SJCRH30 (cell line): ENCODE data around the gene TMEM181. TPM values are rescaled to one million over a fixed set of nuclear protein-coding genes. Genes with fewer than 3 reads are reported as not detected.
"Not testable (repeated sequence)": the region's sequence is repeated elsewhere in the genome, so short reads cannot be mapped to it uniquely, and the experiment has no call there.

ENCODE experiments used
- DNase-seq, 2 experiments: peaks; one replicate each; pipeline ENCODE4 v3.0.0-alpha.2; 2015 to 2020
- H3K27ac ChIP-seq: fragments of 250-450 bp; sonication (Bioruptor Pico); 2 replicates; pipeline ENCODE4 v1.5.1; 2020; ENCODE audit warnings: mild to moderate bottlenecking, moderate library complexity
- H3K27me3 ChIP-seq: fragments of 250-450 bp; sonication (Bioruptor Pico); 2 replicates; pipeline ENCODE4 v1.5.1; 2020; ENCODE audit warnings: mild to moderate bottlenecking, moderate library complexity
- H3K36me3 ChIP-seq: fragments of 250-450 bp; sonication (Bioruptor Pico); 2 replicates; pipeline ENCODE4 v1.5.1; 2020; ENCODE audit warnings: mild to moderate bottlenecking, moderate library complexity
- H3K4me1 ChIP-seq: fragments of 250-450 bp; sonication (Bioruptor Pico); 2 replicates; pipeline ENCODE4 v1.5.1; 2020; ENCODE audit warnings: mild to moderate bottlenecking, moderate library complexity
- H3K4me3 ChIP-seq: fragments of 250-450 bp; sonication (Bioruptor Pico); 2 replicates; pipeline ENCODE4 v1.5.1; 2020; ENCODE audit warnings: mild to moderate bottlenecking, moderate library complexity
- H3K9me3 ChIP-seq: fragments of 250-450 bp; sonication (Bioruptor Pico); replicated peaks from 2 replicates; pipeline ENCODE4 v1.5.1; 2020; ENCODE audit warnings: mild to moderate bottlenecking, moderate library complexity
- total RNA-seq: library from RNA; depleted of rRNA; stranded (reverse); fragments of >200 nt; shearing (Covaris generic); gene quantifications from 2 replicates; pipeline ENCODE4 v1.2.3, GENCODE V29; 2014

TMEM181 gene
- total RNA-seq, 1 experiment from 2014 or later: 33.5 TPM

DNA sequence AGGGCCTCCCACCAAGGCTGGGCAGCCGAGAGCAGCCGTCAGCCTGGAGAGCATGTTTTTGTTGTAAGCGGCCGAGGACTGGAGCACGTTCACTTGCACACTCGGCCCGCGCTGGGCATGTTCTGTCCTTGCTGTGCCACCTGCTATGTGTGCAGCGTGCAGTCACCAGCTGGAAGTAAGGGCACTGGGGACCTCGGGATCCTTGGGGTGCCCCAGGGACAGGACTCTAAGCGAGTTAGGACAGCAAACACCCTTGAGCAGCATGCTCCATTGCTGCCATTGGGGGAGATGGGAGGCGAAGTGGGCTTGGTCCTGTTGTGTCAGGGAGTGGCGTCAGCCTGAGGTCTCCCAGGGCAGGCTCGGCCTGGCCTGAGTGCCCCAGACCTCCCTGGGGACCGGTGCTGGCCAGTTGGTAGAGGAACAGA is 66.0 kb downstream of the TMEM181 start:
- no peaks in the 10 kb centered on the region for H3K27me3 ChIP-seq
- no peak overlapping the region for H3K4me3 ChIP-seq
- peaks cover 12% of the 10 kb centered on the region; the same call in 1 of the 2 replicates for H3K36me3 ChIP-seq
- no peak for DNase-seq
- H3K9me3 ChIP-seq: no peaks in the 10 kb centered on the region
- H3K27ac ChIP-seq: no peak overlapping the region
- no peaks in the 10 kb centered on the region for H3K4me1 ChIP-seq

DNA sequence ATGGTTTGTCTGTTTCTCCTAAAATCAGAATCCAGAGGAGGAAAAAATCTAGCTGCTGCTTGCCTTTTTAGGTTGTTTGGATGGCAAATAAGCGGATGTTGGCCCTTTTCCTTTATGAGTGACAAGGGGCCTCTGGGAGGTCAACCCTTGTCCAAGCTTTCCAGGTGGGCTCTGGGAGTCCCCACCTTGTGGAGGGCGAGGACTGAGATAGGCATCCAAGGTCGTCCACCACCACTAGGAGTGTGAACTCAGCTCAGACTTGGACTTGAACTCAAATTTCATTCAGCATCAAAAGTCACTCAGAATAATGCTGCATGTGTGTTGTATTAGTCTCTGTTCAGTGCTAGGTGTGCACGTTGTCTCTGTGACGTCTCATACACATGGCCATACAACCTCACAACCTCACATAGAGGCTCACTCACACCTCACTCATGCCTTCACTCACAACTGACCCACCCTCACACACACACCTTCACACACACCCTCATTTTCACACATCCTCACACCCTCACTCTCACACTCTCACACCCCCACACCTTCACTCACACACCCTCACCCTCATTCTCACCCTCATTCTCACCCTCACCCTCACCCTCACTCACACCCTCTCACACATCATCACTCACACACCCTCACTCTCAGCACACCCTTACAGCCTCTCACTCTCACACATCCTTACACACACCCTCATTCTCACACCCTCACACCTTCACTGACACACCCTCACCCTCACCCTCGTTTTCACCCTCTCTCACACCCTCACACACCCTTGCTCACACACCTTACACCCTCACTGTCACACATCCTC is 66.7 kb downstream of the TMEM181 start:
- Histone ChIP-seq H3K36me3 (peaks cover 14% of the 10 kb centered on the region; the same call in 1 of the 2 replicates), H3K4me3 (no peak overlapping the region), H3K27me3 (no peaks in the 10 kb centered on the region), H3K27ac (no peak overlapping the region; the same call in 1 of the 2 replicates), H3K9me3 (no peaks in the 10 kb centered on the region), H3K4me1 (no peaks in the 10 kb centered on the region)
- DNase-seq: no peak

DNA sequence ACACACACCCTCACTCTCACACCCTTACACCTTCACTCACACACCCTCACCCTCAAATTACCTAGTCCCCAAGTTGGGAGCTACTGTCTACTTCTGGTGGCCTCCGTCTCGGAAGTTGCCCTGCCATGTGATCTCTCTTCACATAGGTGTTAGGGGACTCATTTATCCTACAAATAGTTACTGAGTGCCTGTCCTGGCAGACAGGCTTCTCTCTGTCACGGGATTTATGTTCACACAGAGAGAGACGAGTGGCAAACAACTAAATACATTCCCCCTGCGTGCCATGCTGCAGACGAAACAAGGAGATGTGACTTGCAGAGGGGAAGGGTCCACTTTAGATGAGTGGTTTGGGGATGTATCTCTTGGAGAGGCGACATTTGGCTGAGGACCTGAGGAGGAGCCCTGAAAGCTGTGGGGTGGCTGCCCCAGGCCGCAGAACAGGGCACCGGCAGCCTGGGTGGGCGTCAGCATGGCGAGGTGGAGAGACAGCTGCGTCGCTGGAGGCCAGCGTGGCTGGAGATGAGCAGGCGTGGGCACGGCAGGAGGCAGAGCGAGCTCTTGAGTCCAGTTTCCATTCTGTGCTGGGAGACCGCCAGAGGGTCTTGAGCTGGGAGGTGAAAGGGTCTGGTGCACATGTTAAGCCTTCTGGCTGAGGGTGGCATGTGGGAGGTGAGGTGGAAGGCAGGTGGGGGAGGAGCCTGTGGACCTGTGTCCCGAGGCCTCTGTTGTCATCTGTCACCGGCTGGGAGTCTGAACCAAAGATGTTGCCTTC is 67.5 kb downstream of the TMEM181 start:
- Histone ChIP-seq H3K27ac (peak overlapping the region; percentile 11; the same call in 1 of the 2 replicates), H3K4me3 (no peak overlapping the region), H3K4me1 (no peaks in the 10 kb centered on the region), H3K36me3 (peaks cover 14% of the 10 kb centered on the region; the same call in 1 of the 2 replicates), H3K27me3 (no peaks in the 10 kb centered on the region), H3K9me3 (no peaks in the 10 kb centered on the region)
- peak; percentile 24 to 28 for DNase-seq

DNA sequence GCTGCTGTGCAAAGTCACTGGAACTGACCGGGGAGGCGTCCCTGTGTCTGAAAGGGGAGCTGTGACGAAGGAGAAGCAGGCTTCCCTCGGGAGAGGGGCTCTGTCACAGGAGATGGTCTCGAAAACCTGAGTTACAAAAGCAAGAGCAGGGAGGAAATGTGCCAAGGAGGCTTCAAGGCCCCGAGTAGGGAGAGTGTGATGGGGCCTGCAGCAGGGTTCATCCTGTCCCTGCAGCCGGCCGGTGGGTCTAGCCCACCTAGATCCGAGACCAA is 68.0 kb downstream of the TMEM181 start:
- Histone ChIP-seq H3K4me1 (no peaks in the 10 kb centered on the region), H3K4me3 (no peak overlapping the region), H3K27ac (peak overlapping the region; percentile 11; the same call in 1 of the 2 replicates), H3K36me3 (peaks cover 11% of the 10 kb centered on the region; the same call in 1 of the 2 replicates), H3K9me3 (no peaks in the 10 kb centered on the region), H3K27me3 (no peaks in the 10 kb centered on the region)
- DNase-seq: no peak

DNA sequence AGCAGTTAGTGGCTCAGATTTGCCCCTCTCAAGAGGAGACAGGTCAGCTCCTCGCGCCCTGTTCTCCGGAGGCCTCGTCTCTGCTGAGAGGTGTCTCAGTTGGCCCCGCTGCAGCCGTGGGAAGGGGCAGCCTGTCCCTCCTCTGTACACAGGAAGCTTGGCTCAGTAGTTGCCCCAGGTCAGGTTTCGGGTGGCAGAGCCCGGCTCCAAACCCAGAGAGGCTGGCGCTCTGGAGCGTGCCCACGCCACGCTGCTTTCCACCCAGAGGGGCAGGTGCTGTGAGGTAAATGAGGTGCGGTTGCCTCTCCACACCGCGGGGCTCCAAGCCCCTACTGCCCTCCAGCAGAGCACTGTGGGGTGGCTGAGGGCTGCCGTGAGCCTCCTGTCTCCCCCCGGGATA is 68.7 kb downstream of the TMEM181 start:
- Histone ChIP-seq H3K9me3 (no peaks in the 10 kb centered on the region), H3K27me3 (no peaks in the 10 kb centered on the region), H3K36me3 (peaks cover 15% of the 10 kb centered on the region), H3K4me1 (no peaks in the 10 kb centered on the region), H3K27ac (no peak overlapping the region), H3K4me3 (no peak overlapping the region)
- DNase-seq: no peak

DNA sequence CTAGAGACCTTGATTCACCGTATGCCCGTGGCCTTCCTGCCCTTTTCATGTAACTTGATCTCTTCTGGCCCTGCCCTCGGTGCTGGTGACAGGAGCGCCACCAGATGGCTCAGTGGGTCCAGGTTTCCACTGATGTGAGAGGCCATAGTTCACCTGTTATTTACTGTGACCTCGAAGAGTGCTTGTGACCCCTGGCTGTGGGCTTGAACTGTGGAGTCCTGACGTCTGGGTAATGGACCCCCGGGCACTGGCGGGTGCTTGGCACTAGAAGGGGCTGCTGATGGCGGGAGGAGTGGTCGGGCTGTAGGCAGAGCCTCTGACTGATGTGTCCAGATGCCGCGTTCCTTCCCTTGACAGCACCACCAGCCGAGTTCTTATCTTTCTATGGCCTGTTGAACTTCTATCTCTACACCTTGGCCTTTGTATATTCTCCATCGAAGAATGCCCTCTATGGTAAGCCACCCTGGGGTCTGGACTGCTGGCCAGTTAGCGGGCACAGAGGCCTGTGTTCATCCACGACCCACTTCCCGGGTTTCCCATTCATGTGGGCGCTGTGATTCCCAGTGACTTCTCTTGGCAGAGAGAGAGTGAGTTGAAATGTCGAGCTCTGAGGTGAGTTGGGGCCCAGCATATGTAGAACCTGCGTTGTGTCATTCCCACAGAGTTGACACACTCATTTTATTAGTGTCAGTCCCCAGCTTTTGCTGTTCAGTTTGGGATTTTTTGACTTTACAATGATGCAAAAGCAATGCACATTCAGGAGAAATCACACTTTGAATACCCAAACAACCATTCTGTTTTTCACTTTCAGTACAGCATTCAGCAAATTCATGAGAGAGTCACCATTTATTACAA is 69.7 kb downstream of the TMEM181 start:
- DNase-seq: peak in 1 of 2 experiments; percentile 23
- Histone ChIP-seq H3K4me3 (no peak overlapping the region), H3K4me1 (no peaks in the 10 kb centered on the region), H3K36me3 (peaks cover 24% of the 10 kb centered on the region), H3K27ac (no peak overlapping the region), H3K9me3 (no peaks in the 10 kb centered on the region), H3K27me3 (no peaks in the 10 kb centered on the region)

DNA sequence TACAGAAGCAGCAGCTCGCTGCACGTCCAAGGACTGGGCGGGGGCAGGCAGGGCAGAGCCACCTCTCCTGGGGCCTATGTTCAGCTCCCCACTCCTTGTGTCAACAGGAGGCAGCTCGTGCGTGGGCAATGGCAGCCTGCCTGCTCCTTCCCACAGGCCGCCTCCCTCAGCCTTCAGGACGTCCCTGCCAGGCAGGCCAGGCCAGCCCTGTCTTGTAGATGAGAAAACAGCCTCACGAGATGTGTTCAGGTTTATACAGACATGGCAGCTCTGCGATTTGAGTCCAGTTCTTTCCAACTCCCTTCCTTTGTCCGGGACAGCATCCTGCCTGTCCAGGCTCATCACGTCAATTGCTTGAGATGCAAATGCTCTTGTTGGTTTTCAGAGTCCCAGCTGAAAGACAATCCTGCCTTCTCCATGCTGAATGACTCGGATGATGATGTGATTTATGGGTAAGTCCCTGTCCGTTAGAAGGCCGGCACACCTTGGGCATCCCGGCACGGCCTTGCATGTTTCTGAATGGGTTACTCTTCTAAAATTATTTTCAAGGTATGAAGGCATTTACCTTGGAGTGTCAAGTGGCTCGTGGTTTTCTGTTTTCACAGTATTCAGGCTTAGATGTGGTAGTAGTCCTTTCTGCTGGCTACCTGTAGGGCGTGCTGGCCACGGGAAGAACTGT is 71.2 kb downstream of the TMEM181 start:
- Histone ChIP-seq H3K36me3 (peaks cover 32% of the 10 kb centered on the region), H3K27me3 (no peaks in the 10 kb centered on the region), H3K27ac (no peak overlapping the region)

DNA sequence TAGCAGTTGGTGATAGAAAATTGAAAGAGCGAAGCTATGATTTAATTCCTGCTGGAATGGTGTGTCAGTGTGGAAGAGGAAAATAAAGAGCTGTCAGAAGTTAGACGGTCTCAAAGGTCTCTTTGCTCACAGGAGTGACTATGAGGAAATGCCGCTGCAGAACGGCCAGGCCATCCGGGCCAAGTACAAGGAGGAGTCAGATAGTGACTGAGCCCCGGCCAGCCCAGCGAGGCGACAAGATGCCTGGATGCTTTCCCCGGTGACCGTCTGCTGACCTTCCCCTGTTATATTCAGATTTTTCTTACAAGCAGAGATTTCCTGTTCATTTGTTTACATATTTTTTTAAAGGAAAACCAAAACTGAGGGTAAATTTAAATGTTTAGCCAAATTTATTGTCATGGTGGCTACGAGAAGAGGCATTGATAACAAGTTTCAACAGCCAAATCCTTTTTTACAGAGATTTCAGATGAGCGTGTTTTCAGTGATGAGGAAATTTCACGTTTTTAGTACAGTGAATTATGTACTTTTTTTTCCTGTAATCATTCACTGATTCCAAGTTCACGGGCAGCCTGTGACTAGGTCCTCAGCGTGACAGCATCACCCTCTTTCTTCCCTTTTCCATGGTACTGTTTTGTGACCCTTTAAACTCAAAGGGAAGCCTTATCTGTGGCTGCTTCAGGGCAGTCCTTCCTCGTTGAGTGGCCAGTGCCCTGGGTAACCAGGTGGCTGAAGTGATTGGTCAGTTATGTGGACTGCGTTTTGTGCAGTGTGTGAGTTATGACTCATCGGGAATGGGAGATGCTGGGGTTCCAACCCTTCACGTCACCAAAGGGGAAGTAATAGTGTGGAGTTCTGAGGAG is 72.0 kb downstream of the TMEM181 start:
- DNase-seq: no peak
- peaks cover 36% of the 10 kb centered on the region for H3K36me3 ChIP-seq
- H3K9me3 ChIP-seq: no peaks in the 10 kb centered on the region
- H3K4me3 ChIP-seq: no peak overlapping the region
- H3K27me3 ChIP-seq: no peaks in the 10 kb centered on the region
- no peaks in the 10 kb centered on the region for H3K4me1 ChIP-seq
- no peak overlapping the region for H3K27ac ChIP-seq

More for the DNA sequence above, 71.2 kb downstream of the TMEM181 start:
- DNase-seq: no peak
- Histone ChIP-seq H3K9me3 (no peaks in the 10 kb centered on the region), H3K4me1 (no peaks in the 10 kb centered on the region), H3K4me3 (no peak overlapping the region)

DNA sequence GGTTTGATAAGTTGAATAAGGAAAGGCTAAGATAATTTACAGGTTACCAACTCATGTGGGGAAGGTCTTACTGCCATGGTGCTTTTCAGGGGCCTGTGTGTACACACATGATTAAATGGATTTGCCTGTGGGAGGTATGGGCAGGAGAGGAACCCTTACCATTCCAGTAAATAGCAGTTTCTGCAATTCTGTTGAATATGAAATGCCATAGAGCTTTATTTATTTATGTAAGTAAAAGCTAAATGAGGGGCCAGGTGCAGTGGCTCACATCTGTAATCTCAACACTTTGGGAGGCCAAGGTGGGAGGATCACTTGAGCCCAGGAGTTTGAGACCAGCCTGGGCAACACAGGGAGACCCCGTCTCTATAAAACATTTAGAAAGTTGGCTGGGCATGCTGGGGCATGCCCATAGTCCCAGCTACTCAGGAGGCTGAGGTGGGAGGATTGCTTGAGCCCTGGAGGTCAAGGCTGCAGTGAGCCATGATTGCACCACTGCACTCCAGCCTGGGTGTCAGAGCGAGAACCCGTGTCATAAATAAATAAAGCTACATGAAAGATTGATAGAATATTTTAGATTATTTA is 72.7 kb downstream of the TMEM181 start:
- not testable (repeated sequence) for H3K4me3 ChIP-seq, H3K27me3 ChIP-seq, DNase-seq, H3K9me3 ChIP-seq, H3K27ac ChIP-seq, H3K4me1 ChIP-seq
- H3K36me3 ChIP-seq: peaks cover 41% of the 10 kb centered on the region

DNA sequence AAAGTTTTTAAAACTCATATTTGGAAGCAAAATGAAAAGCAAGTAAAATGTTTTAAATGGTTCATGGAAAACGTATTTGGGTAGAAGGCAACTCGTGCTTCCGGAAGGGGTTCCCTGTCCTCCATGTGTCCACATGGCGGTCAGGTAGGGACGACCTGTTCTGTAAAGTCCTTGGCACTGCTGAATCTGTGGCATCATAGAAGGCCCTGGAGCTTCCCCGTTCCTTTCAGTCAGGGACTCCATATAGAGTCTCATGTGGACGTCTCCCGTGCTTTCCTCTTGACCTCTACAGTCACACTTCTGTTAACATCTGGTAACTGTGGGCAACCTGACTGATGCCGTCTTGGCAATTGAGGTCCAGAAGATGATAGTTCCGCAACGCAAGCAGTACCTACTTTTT is 73.2 kb downstream of the TMEM181 start:
- H3K27ac ChIP-seq: no peak overlapping the region
- H3K36me3 ChIP-seq: peaks cover 41% of the 10 kb centered on the region
- H3K9me3 ChIP-seq: no peaks in the 10 kb centered on the region
- H3K4me1 ChIP-seq: no peaks in the 10 kb centered on the region
- no peak overlapping the region for H3K4me3 ChIP-seq
- no peaks in the 10 kb centered on the region for H3K27me3 ChIP-seq
- DNase-seq: no peak

DNA sequence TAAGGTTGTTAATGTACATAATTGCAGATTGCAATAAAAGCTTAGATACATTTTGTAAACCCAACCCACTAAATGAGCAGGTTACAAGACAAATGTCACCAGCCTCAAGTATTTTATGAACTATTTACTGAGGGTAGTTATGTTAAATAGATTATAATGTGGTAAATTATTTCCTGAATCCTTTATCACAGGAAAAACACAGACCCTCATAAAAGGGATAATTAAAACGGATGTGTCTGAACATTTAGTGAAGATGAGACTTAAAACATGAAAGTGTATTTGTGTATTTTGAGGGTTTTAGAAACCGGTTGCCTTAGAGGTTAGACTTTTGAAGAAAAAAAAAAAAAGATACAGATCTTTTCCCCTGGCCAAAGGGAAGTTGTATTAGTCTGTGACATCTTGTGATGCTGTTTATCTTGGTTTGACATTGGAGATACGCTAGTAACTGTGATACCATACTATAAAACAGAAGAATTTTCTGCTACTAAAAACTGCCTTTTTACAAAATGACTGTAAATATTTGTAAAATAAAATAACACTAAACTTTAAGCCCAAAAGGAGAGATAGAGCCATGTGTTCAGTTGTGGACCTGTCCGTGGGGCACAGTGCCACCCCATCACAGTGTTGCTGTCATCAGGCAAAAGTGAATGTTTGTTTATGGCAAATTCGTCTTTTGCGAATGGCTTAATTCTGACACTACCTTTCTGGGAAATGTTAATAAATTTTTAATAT is 75.0 kb downstream of the TMEM181 start:
- peaks cover 35% of the 10 kb centered on the region for H3K36me3 ChIP-seq
- no peaks in the 10 kb centered on the region for H3K4me1 ChIP-seq
- H3K9me3 ChIP-seq: no peaks in the 10 kb centered on the region
- H3K27me3 ChIP-seq: no peaks in the 10 kb centered on the region
- H3K4me3 ChIP-seq: no peak overlapping the region
- DNase-seq: no peak
- no peak overlapping the region for H3K27ac ChIP-seq

DNA sequence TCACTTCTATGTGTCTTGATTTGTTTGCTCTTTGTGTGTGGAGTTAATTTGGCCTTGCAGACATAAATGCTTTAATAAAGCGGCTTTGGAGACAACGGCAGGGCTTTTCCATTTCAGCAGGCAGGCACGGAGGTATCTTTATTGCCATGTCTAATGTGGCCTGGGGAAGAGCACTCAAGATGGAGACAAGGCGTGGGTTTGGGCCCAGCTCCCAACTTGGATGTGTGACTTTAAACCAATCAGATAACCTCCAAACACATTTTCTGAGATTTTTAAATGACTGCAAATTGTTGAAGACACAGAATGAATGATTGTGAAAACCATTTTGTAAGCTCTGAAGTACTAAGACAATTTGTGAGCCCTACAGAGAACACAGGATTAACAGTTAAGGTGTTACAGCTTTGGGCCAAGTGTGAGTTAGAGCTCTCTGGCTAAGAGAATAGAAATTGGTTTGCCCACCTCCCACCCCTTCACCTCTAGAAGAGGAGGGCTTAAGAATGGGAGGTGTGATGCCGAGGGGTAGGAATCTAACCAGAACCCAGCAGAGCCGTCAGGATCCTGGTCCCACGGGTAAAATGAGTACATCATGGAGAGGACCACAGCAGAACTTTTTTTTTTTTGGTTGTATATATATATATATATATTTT is 75.7 kb downstream of the TMEM181 start:
- Histone ChIP-seq H3K27ac (no peak overlapping the region), H3K36me3 (peaks cover 36% of the 10 kb centered on the region), H3K4me3 (no peak overlapping the region), H3K9me3 (no peaks in the 10 kb centered on the region), H3K4me1 (no peaks in the 10 kb centered on the region), H3K27me3 (no peaks in the 10 kb centered on the region)
- no peak for DNase-seq
